ENCODE data around the gene SPTBN4. TPM values are rescaled to one million over a fixed set of nuclear protein-coding genes. Genes with fewer than 3 reads are reported as not detected.

Gene SPTBN4
- total RNA-seq, 1 donor from 2014 or later: 0.41 TPM

GRCh38 chr19:40588110-40588854, 121.5 kb downstream of the SPTBN4 start:
- H3K27me3 Mint-ChIP-seq (ENCODE audit: low read depth, unreplicated experiment): no peaks in the 10 kb centered on the region
- H3K27ac Mint-ChIP-seq (ENCODE audit: unreplicated experiment): peak overlapping the region; percentile 18
- H3K9me3 ChIP-seq (ENCODE audit: insufficient read depth, low read depth, low read length): no peaks in the 10 kb centered on the region
- no peaks in the 10 kb centered on the region for H4K20me1 ChIP-seq (ENCODE audit: insufficient read depth, low read length)
- FAIRE-seq (no peak), DNase-seq (ENCODE audit: low read depth) (peak; percentile 53)
- peaks cover 9% of the 10 kb centered on the region for H3K4me1 Mint-ChIP-seq (ENCODE audit: low read depth, unreplicated experiment)
- TF ChIP-seq EZH2 (IDR thresholded peaks at IDR 0.05; ENCODE audit: insufficient read depth, low read length): no peak
- TF ChIP-seq CTCF (IDR thresholded peaks at IDR 0.05; ENCODE audit: insufficient read depth, low read depth, low read length): no peak
- H3K4me3 ChIP-seq (ENCODE audit: insufficient read depth, low read depth, low read length): no peak overlapping the region
- H3K27me3 ChIP-seq (ENCODE audit: insufficient read depth, low read length): no peaks in the 10 kb centered on the region
- no peak overlapping the region for H3K9ac ChIP-seq (ENCODE audit: low read length)
- H2AFZ ChIP-seq (ENCODE audit: low read depth, low read length): no peak overlapping the region
- H3K4me1 ChIP-seq (ENCODE audit: insufficient read depth, low read length): peaks cover 24% of the 10 kb centered on the region
- peaks cover 38% of the 10 kb centered on the region for H3K36me3 Mint-ChIP-seq (ENCODE audit: low read depth, unreplicated experiment)
- H3K79me2 ChIP-seq (ENCODE audit: insufficient read depth, low read length): no peaks in the 10 kb centered on the region
- H3K27ac ChIP-seq (ENCODE audit: low read depth, low read length): peak overlapping the region; percentile 3
- no peaks in the 10 kb centered on the region for H3K36me3 ChIP-seq (ENCODE audit: insufficient read depth, low read length)
- H3K4me3 Mint-ChIP-seq (ENCODE audit: unreplicated experiment): peak overlapping the region; percentile 14
- H3K4me2 ChIP-seq (ENCODE audit: low read length): peak overlapping the region; percentile 4
- H3K9me3 Mint-ChIP-seq (ENCODE audit: unreplicated experiment): no peaks in the 10 kb centered on the region

- Mint-ChIP-seq H3K27ac (ENCODE audit: unreplicated experiment) (no peak overlapping the region), H3K4me1 (ENCODE audit: low read depth, unreplicated experiment) (peaks cover 10% of the 10 kb centered on the region), H3K27me3 (ENCODE audit: low read depth, unreplicated experiment) (no peaks in the 10 kb centered on the region), H3K9me3 (ENCODE audit: unreplicated experiment) (no peaks in the 10 kb centered on the region), H3K4me3 (ENCODE audit: unreplicated experiment) (no peak overlapping the region), H3K36me3 (ENCODE audit: low read depth, unreplicated experiment) (peaks cover 31% of the 10 kb centered on the region)
- no peaks in the 10 kb centered on the region for H4K20me1 ChIP-seq (ENCODE audit: insufficient read depth, low read length)
- no peaks in the 10 kb centered on the region for H3K79me2 ChIP-seq (ENCODE audit: insufficient read depth, low read length)
- TF ChIP-seq CTCF (IDR thresholded peaks at IDR 0.05; ENCODE audit: insufficient read depth, low read depth, low read length) (no peak), EZH2 (IDR thresholded peaks at IDR 0.05; ENCODE audit: insufficient read depth, low read length) (no peak)
- no peaks in the 10 kb centered on the region for H3K27me3 ChIP-seq (ENCODE audit: insufficient read depth, low read length)
- no peak overlapping the region for H3K4me3 ChIP-seq (ENCODE audit: insufficient read depth, low read depth, low read length)
- H3K4me1 ChIP-seq (ENCODE audit: insufficient read depth, low read length): peaks cover 22% of the 10 kb centered on the region
- FAIRE-seq (no peak), DNase-seq (ENCODE audit: low read depth) (no peak)
- H3K4me2 ChIP-seq (ENCODE audit: low read length): peak overlapping the region; percentile 4
- H3K9ac ChIP-seq (ENCODE audit: low read length): no peak overlapping the region
- no peaks in the 10 kb centered on the region for H3K9me3 ChIP-seq (ENCODE audit: insufficient read depth, low read depth, low read length)
- no peaks in the 10 kb centered on the region for H3K36me3 ChIP-seq (ENCODE audit: insufficient read depth, low read length)
- H3K27ac ChIP-seq (ENCODE audit: low read depth, low read length): no peak overlapping the region
- no peak overlapping the region for H2AFZ ChIP-seq (ENCODE audit: low read depth, low read length)
Observed at GRCh38 chr19:40588926-40589569, 122.2 kb downstream of the SPTBN4 start.

Data from astrocyte (in vitro differentiated cells and primary cell).